ENCODE results near the gene UBAP1.
A peak's percentile ranks its signal among the peaks of the same experiment; 100 is the strongest.
"Not testable (repeated sequence)": the region's sequence is repeated elsewhere in the genome, so short reads cannot be mapped to it uniquely, and the experiment has no call there.

The UBAP1 gene

GRCh38 chr9:34178436-34179212 lies at the start of gene UBAP1:
UBAP1 (plus strand) TSS chr9:34179043; CDS start chr9:34220915, 41,872 bp downstream.
- peak; percentile 96 for DNase-seq

- DNase-seq, result no peak
These were observed 47.3 kb upstream of the UBAP1 start for GRCh38 chr9:34131571-34131970.

DNA sequence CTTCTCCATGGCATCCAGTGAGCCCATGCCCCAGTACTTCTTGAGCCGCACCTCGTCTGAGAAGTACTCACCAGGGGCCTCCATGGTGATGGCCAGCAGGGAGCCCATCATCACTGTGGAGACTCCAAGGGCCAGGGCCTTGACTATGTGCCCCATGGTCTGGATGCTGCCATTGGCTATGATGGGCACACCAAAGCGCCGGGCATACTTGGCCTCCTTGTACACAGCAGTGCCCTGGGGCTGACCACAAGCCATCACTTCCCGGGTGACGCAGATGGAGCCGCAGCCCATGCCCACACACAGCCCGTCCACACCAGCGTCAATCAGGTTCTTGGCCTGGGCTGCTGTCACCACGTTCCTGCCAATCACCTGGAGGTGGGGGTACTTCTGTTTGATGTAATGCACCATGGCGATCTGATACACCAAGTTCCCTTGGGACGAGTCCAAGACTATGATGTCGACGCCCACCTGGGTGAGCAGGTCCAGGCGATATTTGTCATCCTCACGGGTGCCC lies 45.4 kb upstream of the UBAP1 start:
- no peak for DNase-seq

GRCh38 chr9:34134521-34134920 lies 44.3 kb upstream of the UBAP1 start:
- DNase-seq, result no peak

- not testable (repeated sequence) for DNase-seq
These were observed 40.2 kb upstream of the UBAP1 start for GRCh38 chr9:34138644-34139043.

GRCh38 chr9:34139477-34140146 lies 39.2 kb upstream of the UBAP1 start:
- DNase-seq, result no peak

DNA sequence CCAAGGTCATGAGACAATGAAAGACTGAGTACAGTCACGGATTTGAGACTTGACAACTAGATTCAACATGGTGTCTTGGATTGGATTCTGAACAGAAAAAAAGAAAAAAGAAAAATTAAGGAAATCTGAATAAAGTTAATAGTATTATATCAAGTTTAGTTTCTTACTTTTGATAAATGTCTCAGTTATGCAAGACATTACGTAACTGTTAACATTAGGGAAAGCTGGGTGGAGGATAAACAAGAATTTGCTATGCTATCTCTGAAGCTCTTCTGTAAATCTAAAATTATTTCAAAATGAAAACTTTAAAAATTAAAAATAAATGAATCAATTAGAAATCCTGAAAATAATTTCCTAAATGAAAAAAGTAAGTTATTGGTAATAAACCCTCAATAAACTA lies 38.0 kb upstream of the UBAP1 start:
- DNase-seq, result no peak

- DNase-seq, result no peak
These were observed 35.7 kb upstream of the UBAP1 start for GRCh38 chr9:34143116-34143515.

GRCh38 chr9:34145165-34145564 lies 33.7 kb upstream of the UBAP1 start:
- DNase-seq, result no peak

DNA sequence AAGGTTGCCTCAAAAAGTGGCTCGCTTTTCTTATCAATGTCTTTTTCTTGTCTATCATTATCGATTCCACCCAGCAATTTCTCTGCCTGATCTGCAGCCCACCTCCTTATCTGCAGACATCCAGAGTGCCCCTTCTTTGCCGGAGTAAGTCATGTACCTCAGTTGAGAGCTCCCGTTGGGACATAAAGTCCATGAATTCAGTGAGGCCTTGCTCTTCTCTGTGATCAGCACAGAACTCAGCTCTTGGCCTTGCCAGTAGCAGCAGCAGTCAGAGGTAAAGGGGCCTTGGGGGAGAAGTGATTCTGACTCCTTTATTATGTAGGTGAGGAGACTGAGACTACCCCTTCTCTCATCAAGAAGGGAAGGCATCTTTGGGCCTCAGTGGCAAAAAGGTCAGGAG lies 27.4 kb upstream of the UBAP1 start:
- no peak for DNase-seq

- DNase-seq, result no peak
These were observed 24.8 kb upstream of the UBAP1 start for GRCh38 chr9:34154057-34154456.

DNA sequence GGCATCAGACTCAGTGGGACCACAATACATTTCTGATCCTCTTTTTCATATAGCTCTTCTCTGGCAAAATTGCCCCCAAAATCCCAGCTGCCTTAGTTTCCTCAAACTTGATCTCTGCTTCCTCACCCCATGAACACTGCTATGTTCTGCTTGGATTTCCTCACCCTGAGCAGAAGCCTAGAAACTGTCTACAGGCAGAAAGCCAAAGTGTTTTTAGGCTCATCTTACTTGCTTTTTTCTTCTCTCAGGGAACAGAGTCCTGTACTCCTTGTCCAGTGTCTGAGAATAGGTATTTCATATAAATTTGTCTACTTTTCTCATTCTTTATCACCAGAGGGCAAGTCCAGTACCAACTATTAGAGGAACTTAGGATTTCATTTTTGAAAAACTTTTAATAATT lies 21.5 kb upstream of the UBAP1 start:
- DNase-seq, result no peak

- no peak for DNase-seq
These were observed 20.9 kb upstream of the UBAP1 start for GRCh38 chr9:34157898-34158297.

DNA sequence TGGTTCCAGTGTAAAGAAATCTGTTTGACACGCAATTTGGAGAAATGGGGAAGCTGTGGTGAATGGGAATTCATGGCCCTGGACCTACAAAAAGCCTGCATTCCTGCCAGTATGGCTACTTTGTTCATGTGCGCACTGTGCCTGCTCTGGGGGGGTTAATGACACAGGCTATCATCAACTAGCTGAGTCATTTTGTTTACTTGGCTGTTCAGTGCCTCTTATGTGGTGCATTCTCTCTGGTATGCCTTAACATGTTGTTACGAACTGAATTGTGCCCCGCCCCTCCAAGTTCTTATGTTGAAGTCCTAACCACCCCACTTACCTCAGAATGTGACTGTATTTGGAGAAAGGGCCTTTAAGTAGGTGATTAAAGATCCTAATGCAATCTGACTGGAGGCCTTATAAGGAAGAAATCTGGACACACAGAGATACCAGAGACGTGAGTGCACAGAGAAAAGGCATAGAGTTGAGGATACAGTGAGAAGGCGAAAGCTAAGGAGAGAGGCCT lies 20.4 kb upstream of the UBAP1 start:
- peak; percentile 45 for DNase-seq

- no peak for DNase-seq
These were observed 15.4 kb upstream of the UBAP1 start for GRCh38 chr9:34163434-34163833.

- DNase-seq, result no peak
These were observed 9.7 kb upstream of the UBAP1 start for GRCh38 chr9:34169125-34169524.

DNA sequence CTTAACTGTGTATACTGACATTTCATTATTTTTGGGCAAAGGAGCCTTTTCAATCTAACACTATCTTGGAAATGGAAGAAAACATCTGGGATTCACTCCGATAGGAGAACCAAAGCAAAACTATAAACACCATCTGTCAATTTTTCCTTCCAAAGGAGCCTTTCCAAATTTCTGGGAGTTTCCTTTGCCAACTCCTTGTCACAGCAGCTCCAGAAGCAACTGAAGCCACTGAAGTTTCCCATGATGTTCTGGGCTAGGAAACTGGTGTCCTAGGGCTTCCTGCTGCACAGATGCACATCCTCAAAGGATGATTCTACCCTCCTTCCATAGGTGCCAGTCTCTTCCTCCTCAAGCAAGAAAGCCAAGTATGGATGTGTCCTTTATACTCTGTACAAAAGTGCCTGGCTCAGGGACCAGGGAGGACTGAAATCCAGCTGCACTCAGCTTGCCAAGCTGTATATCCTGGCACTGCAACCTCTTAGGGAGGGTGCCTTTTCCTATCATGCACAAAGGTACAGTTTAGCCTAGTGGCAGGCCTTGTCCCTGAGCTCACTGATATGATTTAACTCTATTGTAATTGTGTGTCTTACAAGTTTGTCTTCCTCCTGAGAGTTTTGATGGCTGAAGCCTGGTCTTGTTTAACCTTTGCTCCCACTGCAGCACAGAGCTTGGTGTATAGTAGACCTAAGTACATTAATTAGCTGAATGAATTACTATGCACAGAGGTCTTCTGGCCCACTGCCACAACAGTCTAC lies 8.4 kb upstream of the UBAP1 start:
- no peak for DNase-seq

GRCh38 chr9:34171753-34172535 lies 6.9 kb upstream of the UBAP1 start:
- DNase-seq, result no peak

GRCh38 chr9:34176089-34176488 lies 2.8 kb upstream of the UBAP1 start:
- no peak for DNase-seq

DNA sequence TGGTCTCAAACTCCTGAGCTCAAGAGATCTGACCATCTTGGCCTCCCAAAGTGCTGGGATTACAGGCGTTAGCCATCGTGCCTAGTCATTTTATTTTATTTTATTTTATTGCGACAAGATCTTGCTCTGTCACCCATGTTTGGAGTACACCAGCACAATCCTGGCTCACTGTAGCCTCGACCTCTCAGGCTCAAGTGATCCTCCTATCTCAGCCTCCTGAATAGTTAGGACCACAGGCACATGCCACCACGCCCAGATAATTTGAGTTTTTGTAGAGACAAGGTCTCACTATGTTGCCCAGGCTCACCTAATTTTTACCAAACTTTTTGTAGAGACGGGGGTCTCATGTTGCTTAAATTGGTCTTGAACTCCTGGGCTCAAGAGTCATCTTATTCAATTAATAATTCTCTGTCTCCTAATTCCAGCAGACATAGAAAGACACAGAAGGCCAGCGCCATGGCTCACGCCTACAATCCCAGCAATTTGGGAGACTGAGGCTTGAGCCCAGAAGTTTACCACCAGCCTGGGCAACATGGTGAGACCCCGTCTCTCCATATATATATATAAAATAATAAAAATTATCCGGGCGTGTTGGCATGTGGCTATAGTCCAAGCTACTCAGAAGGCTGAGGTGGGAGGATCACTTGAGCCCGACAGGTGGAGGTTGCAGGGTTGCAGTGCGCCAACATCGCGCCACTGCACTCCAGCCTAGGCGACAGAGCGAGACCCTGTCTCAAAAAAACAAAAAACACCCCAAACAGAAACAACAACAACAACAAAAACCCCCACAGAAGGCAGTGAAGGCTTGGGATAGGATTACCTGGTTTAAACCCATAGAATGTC lies 1.0 kb upstream of the UBAP1 start:
- DNase-seq, result no peak
